A549 treated with DMSO at 1 μM for 4 hours (cell line): ENCODE results near the gene REG1A. TPM values are rescaled to one million over a fixed set of nuclear protein-coding genes. Genes with fewer than 3 reads are reported as not detected.

Experiments used
- total RNA-seq: library from RNA; stranded (reverse); fragments of 200-300 nt; extraction: Qiagen RNA extraction; gene quantifications from 5 replicates; pipeline ENCODE4 v1.2.3, GENCODE V29; 2022; ENCODE audit warnings: low read depth

REG1A gene
- not detected in 5 replicates for total RNA-seq

GRCh38 chr2:79120194-79120713 lies at the start of gene REG1A:
TSS of gene REG1A (plus strand) at chr2:79120488. CDS start at chr2:79120862, 374 bp downstream.

GRCh38 chr2:79087785-79088364 lies 32.4 kb upstream of the REG1A start, which contains the start of gene REG1B:
TSS of gene REG1B (minus strand) at chr2:79087993. CDS start at chr2:79087612, 381 bp downstream.

GRCh38 chr2:79159653-79160052 lies 39.4 kb downstream of the REG1A start, which contains the start of gene REG3A:
TSS of gene REG3A (minus strand) at chr2:79159753. CDS start at chr2:79159405, 348 bp downstream.

Other genes with a start within 250 kb of the REG1A start
- gene REG3G, start 94.8 kb upstream of the REG1A start, total RNA-seq: not detected in 5 replicates
- not detected in 5 replicates for gene REG1B, start 32.5 kb upstream of the REG1A start, total RNA-seq
- not detected in 5 replicates for gene REG3A, start 39.3 kb downstream of the REG1A start, total RNA-seq